Hepatocyte (in vitro differentiated cells): ENCODE measurements around the gene CKAP2.

ENCODE experiments used
- CTCF ChIP-seq: fragments of 200-600 bp; sonication (generic); IDR thresholded peaks from 2 replicates; pipeline ENCODE4 v1.5.1; 2016; ENCODE audit warnings: antibody characterized with exemption, mild to moderate bottlenecking; ENCODE audit not compliant: poor library complexity
- EZH2 ChIP-seq: fragments of 200-600 bp; sonication (generic); IDR thresholded peaks from 2 replicates; pipeline ENCODE4 v1.6.1; 2016; ENCODE audit warnings: antibody characterized with exemption, mild to moderate bottlenecking, borderline replicate concordance
- EZH2phosphoT487 ChIP-seq: fragments of 200-600 bp; sonication (generic); IDR thresholded peaks from one replicate; pipeline ENCODE4 v1.6.1; 2018; ENCODE audit warnings: antibody characterized with exemption, mild to moderate bottlenecking, low read depth, moderate library complexity; ENCODE audit not compliant: unreplicated experiment, severe bottlenecking

GRCh38 chr13:52447354-52447753, 7.9 kb upstream of the CKAP2 start:
- TF ChIP-seq CTCF (no peak), EZH2 (no peak), EZH2phosphoT487 (no peak)
